ENCODE measurements around the gene NIPA2.

DNA sequence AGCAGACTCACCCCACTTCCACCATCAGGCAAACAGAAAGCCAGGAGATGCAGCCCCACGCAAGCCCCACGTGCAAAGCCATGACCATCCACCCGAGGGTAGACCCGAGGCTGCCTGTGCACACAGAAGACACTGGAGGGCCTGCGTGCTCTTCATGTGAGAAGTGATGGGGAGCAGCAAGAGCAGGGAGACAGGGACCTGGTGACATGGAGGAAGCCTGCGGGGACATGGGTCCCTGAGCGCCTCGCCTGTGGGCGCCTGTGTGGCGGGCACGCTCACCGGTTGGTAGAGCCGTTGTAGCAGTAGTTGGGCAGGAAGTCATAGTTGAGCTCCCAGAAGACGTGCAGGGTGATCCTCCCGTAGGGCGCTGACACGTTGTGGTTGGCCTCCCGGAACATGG is 65.0 kb downstream of the NIPA2 start:
- TF ChIP-seq, protein P1, sequence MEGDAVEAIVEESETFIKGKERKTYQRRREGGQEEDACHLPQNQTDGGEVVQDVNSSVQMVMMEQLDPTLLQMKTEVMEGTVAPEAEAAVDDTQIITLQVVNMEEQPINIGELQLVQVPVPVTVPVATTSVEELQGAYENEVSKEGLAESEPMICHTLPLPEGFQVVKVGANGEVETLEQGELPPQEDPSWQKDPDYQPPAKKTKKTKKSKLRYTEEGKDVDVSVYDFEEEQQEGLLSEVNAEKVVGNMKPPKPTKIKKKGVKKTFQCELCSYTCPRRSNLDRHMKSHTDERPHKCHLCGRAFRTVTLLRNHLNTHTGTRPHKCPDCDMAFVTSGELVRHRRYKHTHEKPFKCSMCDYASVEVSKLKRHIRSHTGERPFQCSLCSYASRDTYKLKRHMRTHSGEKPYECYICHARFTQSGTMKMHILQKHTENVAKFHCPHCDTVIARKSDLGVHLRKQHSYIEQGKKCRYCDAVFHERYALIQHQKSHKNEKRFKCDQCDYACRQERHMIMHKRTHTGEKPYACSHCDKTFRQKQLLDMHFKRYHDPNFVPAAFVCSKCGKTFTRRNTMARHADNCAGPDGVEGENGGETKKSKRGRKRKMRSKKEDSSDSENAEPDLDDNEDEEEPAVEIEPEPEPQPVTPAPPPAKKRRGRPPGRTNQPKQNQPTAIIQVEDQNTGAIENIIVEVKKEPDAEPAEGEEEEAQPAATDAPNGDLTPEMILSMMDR (conservative IDR thresholded peaks at IDR 0.05; ENCODE audit: low read length) = no peak
- TF ChIP-seq EZH2phosphoT487 (IDR thresholded peaks at IDR 0.05; ENCODE audit: borderline replicate concordance, low read depth, low read length) = no peak

Data from OCI-LY7 (cell line).